ENCODE data around the gene RPS18. TPM values are rescaled to one million over a fixed set of nuclear protein-coding genes. Genes with fewer than 3 reads are reported as not detected.

Gene RPS18
- total and polyA plus RNA-seq, 4 donors = 742 to 1,432 (median 1,060) TPM

- Histone ChIP-seq H3K27me3 (ENCODE audit: control insufficient read depth in 4 of 4, insufficient read depth in 4 of 4, low read length in 3 of 4) (peaks cover 0 to 2% (median 0%) of the 10 kb centered on the region in 4 donors), H3K9ac (ENCODE audit: low read depth in 1 of 2, low read length in 2 of 2) (no peak overlapping the region), H3K9me3 (ENCODE audit: control insufficient read depth in 4 of 4, low read length in 3 of 4) (no peaks in the 10 kb centered on the region), H3K36me3 (ENCODE audit: control insufficient read depth in 4 of 4, insufficient read depth in 3 of 4, low read depth in 1 of 4, low read length in 3 of 4) (no peaks in the 10 kb centered on the region), H3K4me1 (ENCODE audit: control insufficient read depth in 4 of 4, insufficient read depth in 4 of 4, low read length in 3 of 4) (no peaks in the 10 kb centered on the region), H3K27ac (ENCODE audit: low read depth in 1 of 2, low read length in 2 of 2) (no peak overlapping the region), H3K4me3 (ENCODE audit: low read depth in 1 of 3, low read length in 3 of 3) (no peak overlapping the region)
- 31% methylated on average over 6 of the region's 6 CpGs for WGBS
- TF ChIP-seq FOXA2 (IDR thresholded peaks at IDR 0.05) (no peak), MAX (IDR thresholded peaks at IDR 0.05) (no peak), RAD21 (IDR thresholded peaks at IDR 0.05) (no peak), HNF4A (conservative IDR thresholded peaks at IDR 0.05) (no peak), ZBTB33 (IDR thresholded peaks at IDR 0.05) (no peak), SP1 (IDR thresholded peaks at IDR 0.05) (no peak), YY1 (IDR thresholded peaks at IDR 0.05) (no peak), TAF1 (conservative IDR thresholded peaks at IDR 0.05) (no peak), ATF3 (IDR thresholded peaks at IDR 0.05) (no peak)
- TF ChIP-seq, protein P1, sequence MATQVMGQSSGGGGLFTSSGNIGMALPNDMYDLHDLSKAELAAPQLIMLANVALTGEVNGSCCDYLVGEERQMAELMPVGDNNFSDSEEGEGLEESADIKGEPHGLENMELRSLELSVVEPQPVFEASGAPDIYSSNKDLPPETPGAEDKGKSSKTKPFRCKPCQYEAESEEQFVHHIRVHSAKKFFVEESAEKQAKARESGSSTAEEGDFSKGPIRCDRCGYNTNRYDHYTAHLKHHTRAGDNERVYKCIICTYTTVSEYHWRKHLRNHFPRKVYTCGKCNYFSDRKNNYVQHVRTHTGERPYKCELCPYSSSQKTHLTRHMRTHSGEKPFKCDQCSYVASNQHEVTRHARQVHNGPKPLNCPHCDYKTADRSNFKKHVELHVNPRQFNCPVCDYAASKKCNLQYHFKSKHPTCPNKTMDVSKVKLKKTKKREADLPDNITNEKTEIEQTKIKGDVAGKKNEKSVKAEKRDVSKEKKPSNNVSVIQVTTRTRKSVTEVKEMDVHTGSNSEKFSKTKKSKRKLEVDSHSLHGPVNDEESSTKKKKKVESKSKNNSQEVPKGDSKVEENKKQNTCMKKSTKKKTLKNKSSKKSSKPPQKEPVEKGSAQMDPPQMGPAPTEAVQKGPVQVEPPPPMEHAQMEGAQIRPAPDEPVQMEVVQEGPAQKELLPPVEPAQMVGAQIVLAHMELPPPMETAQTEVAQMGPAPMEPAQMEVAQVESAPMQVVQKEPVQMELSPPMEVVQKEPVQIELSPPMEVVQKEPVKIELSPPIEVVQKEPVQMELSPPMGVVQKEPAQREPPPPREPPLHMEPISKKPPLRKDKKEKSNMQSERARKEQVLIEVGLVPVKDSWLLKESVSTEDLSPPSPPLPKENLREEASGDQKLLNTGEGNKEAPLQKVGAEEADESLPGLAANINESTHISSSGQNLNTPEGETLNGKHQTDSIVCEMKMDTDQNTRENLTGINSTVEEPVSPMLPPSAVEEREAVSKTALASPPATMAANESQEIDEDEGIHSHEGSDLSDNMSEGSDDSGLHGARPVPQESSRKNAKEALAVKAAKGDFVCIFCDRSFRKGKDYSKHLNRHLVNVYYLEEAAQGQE (IDR thresholded peaks at IDR 0.05) = no peak
- DNase-seq (ENCODE audit: low spot score) = no peak
Measured at GRCh38 chr6:33235221-33235634, 36.6 kb upstream of the RPS18 start.

- Histone ChIP-seq H3K27ac (ENCODE audit: low read depth in 1 of 2, low read length in 2 of 2) (no peak overlapping the region), H3K27me3 (ENCODE audit: control insufficient read depth in 4 of 4, insufficient read depth in 4 of 4, low read length in 3 of 4) (peaks cover 0 to 2% (median 0%) of the 10 kb centered on the region in 4 donors), H3K9me3 (ENCODE audit: control insufficient read depth in 4 of 4, low read length in 3 of 4) (no peaks in the 10 kb centered on the region), H3K36me3 (ENCODE audit: control insufficient read depth in 4 of 4, insufficient read depth in 3 of 4, low read depth in 1 of 4, low read length in 3 of 4) (no peaks in the 10 kb centered on the region), H3K9ac (ENCODE audit: low read depth in 1 of 2, low read length in 2 of 2) (no peak overlapping the region), H3K4me3 (ENCODE audit: low read depth in 1 of 3, low read length in 3 of 3) (no peak overlapping the region), H3K4me1 (ENCODE audit: control insufficient read depth in 4 of 4, insufficient read depth in 4 of 4, low read length in 3 of 4) (no peaks in the 10 kb centered on the region)
- TF ChIP-seq ATF3 (IDR thresholded peaks at IDR 0.05) (no peak), CTCF (IDR thresholded peaks at IDR 0.05; ENCODE audit: low read depth, low read length, missing input control) (no peak), NR2F2 (IDR thresholded peaks at IDR 0.05) (no peak), RXRA (IDR thresholded peaks at IDR 0.05) (no peak), MAX (IDR thresholded peaks at IDR 0.05) (no peak)
- no peak for DNase-seq (ENCODE audit: low spot score)
Measured at GRCh38 chr6:33236328-33236727, 35.5 kb upstream of the RPS18 start.
